Activated naive CD8-positive, alpha-beta T cell treated with anti-CD3 and anti-CD28 coated beads for 36 hours (primary cell): ENCODE measurements around the gene BCL2L1. TPM values are rescaled to one million over a fixed set of nuclear protein-coding genes. Genes with fewer than 3 reads are reported as not detected.

Experiments
- DNase-seq: peaks from one replicate; pipeline ENCODE4 v3.0.0; 2021
- H3K27ac Mint-ChIP-seq: one replicate; pipeline ENCODE4 v1.8.0; 2022; ENCODE audit warnings: mild to moderate bottlenecking, moderate library complexity, mixed read lengths
- H3K27me3 Mint-ChIP-seq: one replicate; pipeline ENCODE4 v1.8.0; 2022; ENCODE audit warnings: mild to moderate bottlenecking, mixed read lengths
- H3K36me3 Mint-ChIP-seq: one replicate; pipeline ENCODE4 v1.8.0; 2021; ENCODE audit warnings: mild to moderate bottlenecking, mixed read lengths
- H3K4me1 Mint-ChIP-seq: one replicate; pipeline ENCODE4 v1.8.0; 2021; ENCODE audit warnings: mixed read lengths
- H3K4me3 Mint-ChIP-seq: one replicate; pipeline ENCODE4 v1.8.0; 2022; ENCODE audit warnings: mild to moderate bottlenecking, moderate library complexity, mixed read lengths
- H3K9me3 Mint-ChIP-seq: one replicate; pipeline ENCODE4 v1.8.0; 2022; ENCODE audit warnings: mixed read lengths
- total RNA-seq, 2 experiments: library from RNA; stranded (reverse); gene quantifications; one replicate each; pipeline ENCODE4 v1.2.3, GENCODE V29; 2021

The BCL2L1 gene
- total RNA-seq, 2 experiments from 2014 or later: 196 to 206 TPM

DNA sequence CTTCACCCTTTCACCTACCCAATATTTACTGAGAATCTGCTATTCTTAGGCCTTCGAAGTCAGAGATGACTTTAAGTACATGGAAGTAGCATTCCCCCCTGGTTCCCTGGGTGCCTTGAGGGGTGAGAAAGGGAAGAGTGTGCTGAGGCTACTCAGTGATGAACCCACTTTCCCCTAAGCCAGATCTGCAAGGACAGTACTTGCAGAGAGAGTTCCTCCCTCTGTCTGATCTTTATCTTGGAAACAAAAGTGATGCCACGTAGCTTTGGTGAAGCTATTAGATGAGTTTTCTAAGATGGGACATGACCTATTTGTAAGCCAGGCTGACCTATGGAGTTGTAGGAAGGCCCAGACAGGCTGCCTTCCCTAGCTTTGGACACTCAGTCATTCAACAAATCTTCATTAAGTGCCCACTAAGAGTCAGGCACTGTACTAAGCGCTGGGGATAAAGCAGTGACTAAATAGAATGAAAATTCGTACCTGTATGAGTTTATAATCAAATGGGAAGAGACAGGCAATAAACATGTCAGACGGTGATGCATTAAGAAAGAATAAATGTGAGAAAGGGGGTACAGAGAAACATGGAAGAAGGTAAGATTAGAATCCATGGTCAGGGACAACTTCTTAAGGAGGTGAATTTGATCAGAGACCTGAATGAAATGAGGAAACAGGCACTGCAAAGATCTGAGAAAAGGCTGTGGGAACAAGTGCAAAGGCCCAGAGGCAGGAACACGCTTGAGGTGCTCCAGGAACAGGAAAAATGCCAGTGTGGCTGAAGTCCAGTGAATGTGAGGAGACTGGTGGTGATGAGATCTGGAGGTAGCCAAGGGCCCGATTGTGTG lies 42.2 kb downstream of the BCL2L1 start:
- H3K4me3 Mint-ChIP-seq: no peak overlapping the region
- no peak for DNase-seq
- no peaks in the 10 kb centered on the region for H3K9me3 Mint-ChIP-seq
- peaks cover 81% of the 10 kb centered on the region for H3K36me3 Mint-ChIP-seq
- peak overlapping the region; percentile 69 for H3K27ac Mint-ChIP-seq
- peaks cover 89% of the 10 kb centered on the region for H3K4me1 Mint-ChIP-seq
- H3K27me3 Mint-ChIP-seq: no peaks in the 10 kb centered on the region

DNA sequence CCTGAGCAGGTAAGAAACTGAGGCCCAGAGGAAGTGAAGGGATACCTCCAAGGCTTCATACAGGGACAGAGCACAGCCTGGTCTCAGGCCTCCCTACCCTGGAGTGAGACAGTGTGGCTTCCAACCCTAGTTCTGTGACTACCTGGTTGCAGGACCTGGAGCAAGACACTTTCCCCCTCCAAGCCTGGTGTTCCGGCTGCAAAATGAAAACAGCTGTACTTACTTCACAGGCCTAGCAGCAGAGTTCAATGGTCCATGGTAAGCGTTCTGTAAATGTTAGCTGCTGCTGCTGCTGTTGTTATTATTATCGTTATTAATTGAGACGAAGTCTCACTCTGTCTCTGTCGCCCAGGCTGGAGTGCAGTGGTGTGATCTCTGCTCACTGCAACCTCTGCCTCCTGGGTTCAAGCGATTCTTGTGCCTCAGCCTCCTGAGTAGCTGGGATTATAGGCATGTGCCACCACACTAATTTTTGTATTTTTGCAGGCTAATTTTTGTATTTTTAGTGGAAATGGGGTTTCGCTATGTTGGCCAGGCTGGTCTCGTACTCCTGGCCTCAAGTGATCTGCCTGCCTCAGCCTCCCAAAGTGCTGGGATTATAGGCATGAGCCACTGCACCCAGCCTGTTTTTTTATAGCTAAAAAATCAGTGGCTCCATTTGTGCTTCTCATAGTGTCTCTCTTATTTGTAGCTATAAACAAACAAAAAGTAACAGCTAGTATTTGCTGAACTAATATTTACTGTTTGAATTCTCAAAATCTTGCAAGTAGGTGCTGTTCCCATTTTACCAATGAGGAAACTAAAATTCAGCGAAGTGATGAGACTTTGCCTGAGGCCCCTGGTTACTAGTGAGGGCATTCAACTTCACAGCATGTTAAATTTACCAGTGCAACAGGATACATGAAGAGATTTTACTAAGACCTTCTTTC lies 43.0 kb downstream of the BCL2L1 start:
- H3K4me3 Mint-ChIP-seq: no peak overlapping the region
- DNase-seq: no peak
- H3K27me3 Mint-ChIP-seq: no peaks in the 10 kb centered on the region
- H3K27ac Mint-ChIP-seq: peak overlapping the region; percentile 92
- H3K4me1 Mint-ChIP-seq: peaks cover 89% of the 10 kb centered on the region
- H3K9me3 Mint-ChIP-seq: no peaks in the 10 kb centered on the region
- peaks cover 81% of the 10 kb centered on the region for H3K36me3 Mint-ChIP-seq

DNA sequence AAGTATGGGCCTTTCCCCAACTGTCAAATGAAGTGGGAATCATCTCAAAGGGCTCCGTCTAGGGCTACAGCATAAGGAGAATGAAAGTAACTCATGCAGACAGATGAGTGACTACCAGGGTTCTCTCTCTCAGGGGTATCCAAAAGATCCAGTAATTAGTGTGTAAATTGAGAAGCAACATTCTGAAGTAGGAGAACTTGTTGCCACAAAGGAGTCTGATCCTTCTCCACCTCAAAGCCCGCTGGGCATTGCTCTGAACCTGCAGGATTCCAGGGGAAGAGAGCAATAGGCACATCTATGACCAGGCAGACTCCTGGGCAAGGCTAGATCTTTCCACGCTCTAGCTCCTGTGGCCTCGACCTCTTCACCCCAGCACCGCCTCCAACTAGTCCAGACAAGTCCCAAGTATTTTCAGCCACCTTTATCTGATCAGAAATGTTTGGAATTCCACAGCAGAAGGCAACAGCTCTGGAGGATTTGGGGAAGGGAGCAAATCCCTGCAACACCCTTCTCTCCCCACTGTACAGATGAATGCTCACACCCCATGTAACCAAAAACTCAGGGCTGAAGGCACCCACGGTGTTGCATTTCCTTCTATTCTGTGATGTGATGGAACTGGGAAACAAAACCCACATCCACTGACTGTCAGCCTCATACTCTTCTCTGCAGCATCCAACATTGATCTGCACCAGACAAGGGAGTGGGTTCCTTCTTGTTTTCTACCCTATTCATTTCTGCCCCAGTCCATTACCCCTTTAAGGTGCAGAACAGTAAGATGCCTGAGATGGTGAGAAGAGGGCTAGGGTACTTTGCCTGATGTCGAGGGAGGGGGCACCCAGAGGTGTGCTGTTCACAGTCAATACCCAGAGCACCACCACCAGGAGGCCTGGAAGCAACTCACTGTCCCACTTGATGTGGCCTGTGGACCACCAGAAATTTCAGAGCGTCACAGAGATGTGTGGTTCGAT lies 44.0 kb downstream of the BCL2L1 start:
- Mint-ChIP-seq H3K4me3 (peak overlapping the region; percentile 26), H3K27me3 (no peaks in the 10 kb centered on the region), H3K36me3 (peaks cover 80% of the 10 kb centered on the region), H3K9me3 (no peaks in the 10 kb centered on the region), H3K27ac (peak overlapping the region; percentile 92), H3K4me1 (peaks cover 89% of the 10 kb centered on the region)
- DNase-seq: no peak

DNA sequence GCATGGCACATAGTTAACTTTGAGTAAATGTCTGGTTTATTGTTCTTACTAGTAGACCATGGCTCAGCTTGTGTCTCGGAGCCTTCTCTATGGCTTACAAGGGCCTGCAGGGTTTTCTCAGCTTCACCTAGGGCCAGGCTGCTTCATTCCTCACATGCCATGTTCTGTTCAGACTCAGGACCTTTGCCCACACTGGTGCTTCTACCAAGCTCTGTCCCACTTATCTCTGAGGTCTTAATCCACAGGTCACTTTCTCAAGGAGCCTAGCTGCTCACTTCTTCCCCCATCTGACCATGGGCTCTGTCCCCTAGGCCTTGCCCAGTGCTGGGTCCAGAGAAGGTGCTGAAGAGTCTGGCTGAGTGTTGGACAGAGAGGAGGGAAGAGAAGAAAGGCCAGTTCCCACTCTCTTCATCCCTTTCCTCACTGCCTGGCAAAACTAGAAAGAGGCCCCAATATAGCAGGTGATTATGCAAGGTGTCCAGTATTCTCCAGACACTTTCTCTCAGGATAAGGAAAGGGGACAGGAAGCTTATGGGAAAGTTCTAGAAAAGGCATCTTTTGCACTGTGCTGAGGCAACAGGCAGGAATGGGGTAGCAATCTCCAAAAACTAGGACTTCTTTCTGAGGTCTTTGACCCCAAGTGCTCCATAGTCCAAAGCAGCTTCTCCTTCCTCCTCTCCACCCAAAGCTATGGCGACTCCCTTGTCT lies 45.0 kb downstream of the BCL2L1 start:
- Mint-ChIP-seq H3K27me3 (no peaks in the 10 kb centered on the region), H3K9me3 (no peaks in the 10 kb centered on the region)

GRCh38 chr20:31676609-31676989 lies 46.1 kb downstream of the BCL2L1 start:
- Mint-ChIP-seq H3K27ac (peak overlapping the region; percentile 92), H3K27me3 (no peaks in the 10 kb centered on the region), H3K4me1 (peaks cover 88% of the 10 kb centered on the region), H3K9me3 (no peaks in the 10 kb centered on the region), H3K4me3 (peak overlapping the region; percentile 91), H3K36me3 (peaks cover 81% of the 10 kb centered on the region)
- DNase-seq: no peak

More for the DNA sequence above, 45.0 kb downstream of the BCL2L1 start:
- H3K27ac Mint-ChIP-seq: peak overlapping the region; percentile 92
- peaks cover 79% of the 10 kb centered on the region for H3K36me3 Mint-ChIP-seq
- peaks cover 86% of the 10 kb centered on the region for H3K4me1 Mint-ChIP-seq
- DNase-seq: no peak
- H3K4me3 Mint-ChIP-seq: peak overlapping the region; percentile 6

- Mint-ChIP-seq H3K36me3 (peaks cover 80% of the 10 kb centered on the region), H3K4me1 (peaks cover 86% of the 10 kb centered on the region), H3K9me3 (no peaks in the 10 kb centered on the region), H3K4me3 (peak overlapping the region; percentile 91), H3K27ac (peak overlapping the region; percentile 92), H3K27me3 (no peaks in the 10 kb centered on the region)
- DNase-seq: peak; percentile 73
These were observed 46.6 kb downstream of the BCL2L1 start for GRCh38 chr20:31675828-31676608.

DNA sequence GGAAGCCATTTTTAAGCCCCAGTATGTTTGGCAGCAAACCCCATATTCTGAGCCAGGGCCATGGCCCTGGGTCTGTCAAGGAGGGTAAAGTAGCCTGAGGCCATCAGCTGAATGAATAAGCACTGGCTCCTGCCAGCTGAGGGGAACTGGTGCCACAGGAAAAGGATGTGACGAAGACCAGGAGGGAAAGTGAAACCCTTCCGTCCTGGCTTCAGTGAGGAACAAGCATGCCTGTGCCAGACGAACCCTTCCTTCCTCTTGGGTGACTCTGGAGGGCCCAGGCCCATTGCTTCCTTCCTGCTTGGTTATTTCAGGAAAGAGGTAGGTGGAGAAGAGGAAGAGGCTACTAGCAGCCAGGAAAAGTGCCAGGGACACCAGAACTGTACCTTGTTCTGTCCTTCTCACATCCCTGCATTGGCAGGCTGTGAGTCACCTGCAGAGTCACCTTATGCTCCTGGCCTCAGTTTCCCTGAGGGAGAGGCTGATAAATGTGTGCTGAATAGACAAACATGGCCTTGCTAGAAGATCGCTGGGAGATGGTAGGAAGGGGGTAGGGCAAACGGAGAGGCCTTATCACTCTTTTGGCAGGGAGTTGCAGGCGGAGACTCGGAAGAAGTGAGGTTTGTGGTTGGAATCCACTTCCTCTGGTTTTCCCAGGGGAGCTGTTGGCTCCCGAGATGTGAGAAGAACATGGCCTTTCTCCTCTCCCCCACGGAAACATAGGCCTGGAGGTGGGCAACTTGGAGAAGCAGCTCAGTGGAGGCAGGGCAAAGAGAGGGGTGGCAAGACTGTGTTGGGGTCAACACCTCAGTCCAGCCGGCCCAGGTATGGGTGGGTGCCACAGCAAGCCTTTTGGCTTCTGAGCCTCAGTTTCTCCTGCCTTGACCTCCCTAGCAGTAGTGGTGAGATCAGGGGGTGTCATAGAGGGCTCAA lies 47.5 kb downstream of the BCL2L1 start:
- peak overlapping the region; percentile 91 for H3K4me3 Mint-ChIP-seq
- DNase-seq: peak; percentile 64
- peak overlapping the region; percentile 92 for H3K27ac Mint-ChIP-seq
- H3K9me3 Mint-ChIP-seq: no peaks in the 10 kb centered on the region
- H3K4me1 Mint-ChIP-seq: peaks cover 80% of the 10 kb centered on the region
- H3K27me3 Mint-ChIP-seq: no peaks in the 10 kb centered on the region
- H3K36me3 Mint-ChIP-seq: peaks cover 75% of the 10 kb centered on the region

DNA sequence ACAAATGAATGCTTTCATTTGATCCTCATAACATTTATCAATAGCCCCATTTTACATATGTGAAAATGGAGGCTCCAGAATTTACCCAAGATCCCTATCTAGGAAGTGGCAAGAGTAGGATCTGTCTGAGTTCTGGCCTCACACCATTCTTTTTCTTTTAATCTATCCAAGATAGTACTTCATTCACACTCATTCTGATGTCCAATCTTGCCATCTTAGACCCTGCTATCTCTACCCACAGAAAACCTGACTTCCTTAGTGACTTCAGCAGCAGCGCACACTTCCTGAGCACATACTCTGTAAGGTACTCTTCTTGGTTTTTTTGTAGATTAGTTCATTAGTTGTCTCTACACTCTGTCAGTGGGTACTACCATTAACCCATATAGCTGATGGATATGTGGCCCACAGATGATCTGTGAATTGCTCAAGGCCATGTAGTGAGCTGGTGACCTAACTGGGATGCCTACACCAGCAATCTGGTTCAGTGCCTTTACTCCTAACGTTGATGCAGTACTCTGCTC lies 48.7 kb downstream of the BCL2L1 start:
- H3K27me3 Mint-ChIP-seq: no peaks in the 10 kb centered on the region
- H3K36me3 Mint-ChIP-seq: peaks cover 79% of the 10 kb centered on the region
- peak overlapping the region; percentile 91 for H3K4me3 Mint-ChIP-seq
- H3K27ac Mint-ChIP-seq: peak overlapping the region; percentile 92
- peaks cover 82% of the 10 kb centered on the region for H3K4me1 Mint-ChIP-seq
- DNase-seq: no peak
- H3K9me3 Mint-ChIP-seq: no peaks in the 10 kb centered on the region

DNA sequence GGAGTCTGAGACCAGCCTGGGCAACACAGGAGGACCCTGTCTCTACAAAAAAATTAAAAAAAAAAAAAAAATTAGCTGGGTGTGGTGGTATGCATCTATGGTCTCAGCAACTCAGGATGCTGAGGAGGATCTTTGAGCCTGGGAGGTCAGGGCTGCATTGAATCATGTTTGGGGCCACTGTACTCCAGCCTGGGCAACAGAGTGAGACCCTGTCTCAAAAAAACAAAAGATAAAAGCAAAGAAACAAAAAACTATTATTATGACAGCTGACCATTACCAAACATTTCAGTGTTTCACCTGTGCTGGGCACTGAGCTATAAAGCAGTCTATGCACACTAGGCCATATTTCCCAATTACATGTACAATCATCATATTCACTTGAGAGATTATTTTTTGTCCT lies 49.2 kb downstream of the BCL2L1 start:
- H3K27me3 Mint-ChIP-seq: no peaks in the 10 kb centered on the region
- H3K4me1 Mint-ChIP-seq: peaks cover 76% of the 10 kb centered on the region
- H3K9me3 Mint-ChIP-seq: no peaks in the 10 kb centered on the region
- H3K4me3 Mint-ChIP-seq: no peak overlapping the region
- peaks cover 76% of the 10 kb centered on the region for H3K36me3 Mint-ChIP-seq
- DNase-seq: no peak
- peak overlapping the region; percentile 92 for H3K27ac Mint-ChIP-seq

DNA sequence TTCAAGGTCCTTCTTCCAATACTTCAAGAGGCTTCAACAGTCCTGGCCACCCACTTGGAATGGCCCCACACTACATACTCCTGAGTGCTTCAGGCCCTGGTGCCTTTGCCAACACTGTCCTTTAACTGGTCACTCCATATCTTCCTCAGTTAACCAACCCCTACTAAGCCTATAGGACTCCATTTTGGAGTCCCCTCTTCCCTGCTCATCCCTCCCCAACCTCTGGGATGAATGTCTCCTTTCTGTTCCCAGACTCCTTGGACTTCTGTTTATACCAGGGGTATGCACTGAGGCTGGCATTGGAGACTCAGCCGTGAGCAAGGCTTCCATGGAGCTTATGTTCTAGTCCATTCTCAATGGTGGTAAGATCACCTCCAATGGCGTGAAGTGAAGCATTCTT lies 51.3 kb downstream of the BCL2L1 start:
- no peak for DNase-seq
- peaks cover 77% of the 10 kb centered on the region for H3K36me3 Mint-ChIP-seq
- no peak overlapping the region for H3K4me3 Mint-ChIP-seq
- H3K9me3 Mint-ChIP-seq: no peaks in the 10 kb centered on the region
- peaks cover 3% of the 10 kb centered on the region for H3K27me3 Mint-ChIP-seq
- H3K4me1 Mint-ChIP-seq: peaks cover 72% of the 10 kb centered on the region
- H3K27ac Mint-ChIP-seq: peak overlapping the region; percentile 59

DNA sequence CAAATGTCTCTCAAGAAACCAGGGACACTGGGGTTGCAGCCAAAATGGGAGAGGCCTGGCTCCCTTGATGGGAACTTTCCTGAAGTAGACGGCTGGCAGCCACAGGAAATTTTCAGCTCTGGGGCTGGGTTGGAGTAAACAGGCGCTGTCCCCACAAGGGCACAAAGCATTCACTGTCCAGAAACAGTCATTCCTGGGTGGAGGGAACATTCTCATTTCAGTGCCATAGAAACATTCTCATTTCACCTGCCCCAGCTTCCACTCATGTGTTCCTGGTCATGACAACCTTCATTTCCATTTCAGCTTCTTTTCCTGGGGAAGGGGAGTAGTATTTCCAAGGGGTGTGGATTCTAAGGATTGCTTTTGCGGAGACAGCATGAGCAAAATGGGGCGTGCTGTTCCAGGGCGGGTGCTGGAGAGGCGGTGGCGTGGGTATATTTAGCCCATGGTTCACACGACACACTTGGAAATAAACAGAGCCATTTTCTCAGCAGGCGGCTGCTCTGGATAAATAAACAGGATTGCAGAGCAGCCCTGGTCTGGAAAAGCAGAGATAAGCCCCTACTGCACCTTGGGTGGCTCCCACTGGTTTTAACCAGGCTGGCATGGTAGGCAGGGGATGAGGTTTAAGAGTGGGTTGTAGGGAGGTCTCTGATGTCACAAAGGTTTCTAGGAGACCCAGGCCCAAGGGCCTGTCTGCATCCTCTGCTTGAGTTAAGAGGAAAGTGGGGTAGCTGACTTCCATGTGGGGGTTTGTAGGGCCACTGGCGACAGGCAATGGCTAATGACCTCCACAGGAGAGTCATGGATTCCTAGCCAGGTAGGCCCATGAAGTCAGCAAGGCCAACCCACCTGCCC lies 52.1 kb downstream of the BCL2L1 start:
- peaks cover 72% of the 10 kb centered on the region for H3K4me1 Mint-ChIP-seq
- H3K27ac Mint-ChIP-seq: peak overlapping the region; percentile 64
- no peaks in the 10 kb centered on the region for H3K9me3 Mint-ChIP-seq
- DNase-seq: no peak
- peaks cover 3% of the 10 kb centered on the region for H3K27me3 Mint-ChIP-seq
- H3K36me3 Mint-ChIP-seq: peaks cover 77% of the 10 kb centered on the region
- no peak overlapping the region for H3K4me3 Mint-ChIP-seq

GRCh38 chr20:31669876-31670275 lies 52.8 kb downstream of the BCL2L1 start:
- Mint-ChIP-seq H3K9me3 (no peaks in the 10 kb centered on the region), H3K4me1 (peaks cover 70% of the 10 kb centered on the region), H3K27ac (peak overlapping the region; percentile 64), H3K27me3 (peaks cover 3% of the 10 kb centered on the region), H3K4me3 (peak overlapping the region; percentile 5), H3K36me3 (peaks cover 75% of the 10 kb centered on the region)
- no peak for DNase-seq
